Prostate gland (tissue), 2 donors: ENCODE measurements around the gene DNAH8. TPM values are rescaled to one million over a fixed set of nuclear protein-coding genes. Genes with fewer than 3 reads are reported as not detected.

Experiments used
- DNase-seq: peaks from one replicate; pipeline ENCODE4 v3.0.0-alpha.2; 2019; ENCODE audit warnings: low spot score
- H3K27ac ChIP-seq, 2 donors: fragments of 200-600 bp; sonication (generic); 2 replicates each; pipeline ENCODE4 v1.5.1; 2017 to 2019
- H3K27me3 ChIP-seq: fragments of 200-600 bp; sonication (generic); replicated peaks from 2 replicates; pipeline ENCODE4 v1.5.1; 2019; ENCODE audit not compliant: insufficient read depth
- H3K36me3 ChIP-seq, 2 donors: fragments of 200-600 bp; sonication (generic); 1 replicate in 1 of 2; 2 replicates in 1 of 2; pipeline versions ENCODE4 v1.5.1 to v1.8.1; 2017 to 2019
- H3K4me1 ChIP-seq: fragments of 200-600 bp; sonication (generic); replicated peaks from 2 replicates; pipeline ENCODE4 v1.5.1; 2019
- H3K4me3 ChIP-seq, 2 donors: fragments of 200-600 bp; sonication (generic); 2 replicates each; pipeline ENCODE4 v1.5.1; 2017 to 2019
- H3K9me3 ChIP-seq: fragments of 200-600 bp; sonication (generic); 2 replicates; pipeline ENCODE4 v1.5.1; 2017
- CTCF ChIP-seq, 4 experiments: fragments of 200-600 bp in 2 of 4; fragments of 450-650 bp in 2 of 4; sonication (generic) in 2 of 4; IDR thresholded peaks; 1 replicate in 3 of 4; 2 replicates in 1 of 4; pipeline ENCODE4 v1.5.1; 2016 to 2019; ENCODE audit warnings: antibody characterized with exemption in 4 of 4, mild to moderate bottlenecking in 2 of 4, moderate library complexity in 2 of 4
- POLR2A ChIP-seq: fragments of 450-650 bp; IDR thresholded peaks from one replicate; pipeline ENCODE4 v1.6.1; 2016; ENCODE audit warnings: antibody characterized with exemption, mild to moderate bottlenecking
- POLR2AphosphoS5 ChIP-seq: sonication (generic); formaldehyde crosslinking; IDR thresholded peaks from one replicate; pipeline ENCODE4 v1.6.1; 2017; ENCODE audit warnings: antibody characterized with exemption
- WGBS: methylation state at CpG from one replicate; pipeline ENCODE4 v1.1.5; 2018; 5-methylcytosine and 5-hydroxymethylcytosine counted together
- intact Hi-C: fragments of 100-400 bp; cut with DNase I; formaldehyde crosslinking; loops from one replicate; pipeline ENCODE4 v1.14.2; 2022
- total RNA-seq, 2 donors: library from RNA; depleted of rRNA; stranded (reverse); fragments of >200 nt; gene quantifications; one replicate each; pipeline ENCODE4 v1.1.0, GENCODE V29; 2016

DNAH8 gene
- total RNA-seq, 2 donors from 2014 or later = 0.36 to 3.6 TPM

GRCh38 chr6:38708496-38708895 lies 6.6 kb upstream of the DNAH8 start:
- H3K27ac ChIP-seq = no peak overlapping the region
- H3K36me3 ChIP-seq = no peaks in the 10 kb centered on the region
- H3K9me3 ChIP-seq = no peaks in the 10 kb centered on the region
- no peaks in the 10 kb centered on the region for H3K27me3 ChIP-seq
- WGBS = 38% methylated on average over 2 of the region's 2 CpGs
- no peak for DNase-seq
- intact Hi-C loops = loop anchor here (10.0 kb wide), 1 partner anchor 64 kb away; no protein-coding TSS in a partner anchor
- H3K4me3 ChIP-seq = no peak overlapping the region
- no peaks in the 10 kb centered on the region for H3K4me1 ChIP-seq
- TF ChIP-seq POLR2A (no peak), CTCF (IDR thresholded peaks at IDR 0.05) (peak in 1 of 4 experiments; percentile 16), POLR2AphosphoS5 (peak; percentile 32)

GRCh38 chr6:38713812-38714211 lies 1.3 kb upstream of the DNAH8 start:
- Histone ChIP-seq H3K9me3 (no peaks in the 10 kb centered on the region), H3K27ac (no peak overlapping the region)

GRCh38 chr6:38714239-38715015 lies 684 bp upstream of the DNAH8 start:
- Histone ChIP-seq H3K9me3 (no peaks in the 10 kb centered on the region), H3K4me3 (peak overlapping the region; percentile 13 to 30), H3K4me1 (no peaks in the 10 kb centered on the region), H3K27ac (no peak overlapping the region), H3K27me3 (no peaks in the 10 kb centered on the region), H3K36me3 (no peaks in the 10 kb centered on the region)
- WGBS = 35% methylated on average over 4 of the region's 4 CpGs
- no peak for DNase-seq
- intact Hi-C loops = no loop called here
- TF ChIP-seq POLR2AphosphoS5 = no peak
- TF ChIP-seq CTCF (IDR thresholded peaks at IDR 0.05) = no peak
- TF ChIP-seq POLR2A = no peak

More at GRCh38 chr6:38713812-38714211, 1.3 kb upstream of the DNAH8 start:
- WGBS = 83% methylated on average over 6 of the region's 6 CpGs
- intact Hi-C loops = no loop called here
- Histone ChIP-seq H3K4me1 (no peaks in the 10 kb centered on the region), H3K36me3 (no peaks in the 10 kb centered on the region), H3K4me3 (no peak overlapping the region), H3K27me3 (no peaks in the 10 kb centered on the region)
- DNase-seq = no peak
- TF ChIP-seq POLR2A (no peak), CTCF (IDR thresholded peaks at IDR 0.05) (no peak), POLR2AphosphoS5 (no peak)

- no peaks in the 10 kb centered on the region for H3K27me3 ChIP-seq
- no peak overlapping the region for H3K4me3 ChIP-seq
- TF ChIP-seq POLR2AphosphoS5 = no peak
- no peak for DNase-seq
- WGBS = 98% methylated on average over 2 of the region's 2 CpGs
- intact Hi-C loops = no loop called here
- H3K4me1 ChIP-seq = no peaks in the 10 kb centered on the region
- no peaks in the 10 kb centered on the region for H3K9me3 ChIP-seq
- no peak overlapping the region for H3K27ac ChIP-seq
- no peaks in the 10 kb centered on the region for H3K36me3 ChIP-seq
Observed at GRCh38 chr6:38716825-38717224, 1.7 kb downstream of the DNAH8 start.

- H3K4me3 ChIP-seq = no peak overlapping the region
- no peaks in the 10 kb centered on the region for H3K27me3 ChIP-seq
- DNase-seq = no peak
- no peaks in the 10 kb centered on the region for H3K36me3 ChIP-seq
- no peak for TF ChIP-seq POLR2AphosphoS5
- TF ChIP-seq CTCF (IDR thresholded peaks at IDR 0.05) = no peak
- no peak for TF ChIP-seq POLR2A
- no peaks in the 10 kb centered on the region for H3K4me1 ChIP-seq
- WGBS = 100% methylated on average over 1 of the region's 1 CpG
- H3K9me3 ChIP-seq = no peaks in the 10 kb centered on the region
- intact Hi-C loops = no loop called here
- H3K27ac ChIP-seq = no peak overlapping the region
Observed at GRCh38 chr6:38719358-38719757, 4.2 kb downstream of the DNAH8 start.
